GM13977 (cell line): ENCODE data around the gene RANBP2.

Source experiments
- DNase-seq: peaks from one replicate; pipeline ENCODE4 v3.0.0; 2012; ENCODE audit warnings: low spot score
- in situ Hi-C: fragments of 300-500 bp; cut with MboI; formaldehyde crosslinking; loops from one replicate; pipeline ENCODE4 v1.12.0; 2022; ENCODE audit warnings: low sequenced_read_pairs, low pct_unique_long_range_greater_than_20kb, mixed read lengths, inconsistent platforms; ENCODE audit not compliant: unreplicated experiment
- TF ChIP-seq, protein P1 (sequence below): IDR thresholded peaks from 2 replicates; pipeline ENCODE4 v1.5.1; 2012; ENCODE audit warnings: mild to moderate bottlenecking, control low read depth; ENCODE audit not compliant: insufficient read depth; ENCODE audit errors: extremely low read depth, missing control alignments

The RANBP2 gene

DNA sequence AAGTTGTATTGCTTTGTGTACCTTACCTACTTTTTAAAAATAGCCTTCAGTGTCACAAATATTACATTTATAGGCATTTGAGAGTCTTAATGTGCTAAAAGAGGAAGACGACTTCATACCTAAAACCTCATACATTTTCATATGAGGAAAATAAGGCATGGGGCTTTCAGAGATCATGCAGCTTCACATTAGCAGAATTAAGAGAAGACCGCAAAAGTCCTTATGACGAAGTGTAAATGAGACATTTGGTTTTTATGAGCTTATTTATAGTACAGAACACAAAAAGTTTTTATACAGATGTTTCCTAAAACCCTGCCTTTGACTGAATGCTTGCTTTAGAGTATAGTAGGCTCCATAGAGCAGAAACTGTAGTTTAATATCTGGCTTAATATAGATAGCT, 57.2 kb downstream of the RANBP2 start:
- peak; percentile 48 for DNase-seq
- TF ChIP-seq, protein P1, sequence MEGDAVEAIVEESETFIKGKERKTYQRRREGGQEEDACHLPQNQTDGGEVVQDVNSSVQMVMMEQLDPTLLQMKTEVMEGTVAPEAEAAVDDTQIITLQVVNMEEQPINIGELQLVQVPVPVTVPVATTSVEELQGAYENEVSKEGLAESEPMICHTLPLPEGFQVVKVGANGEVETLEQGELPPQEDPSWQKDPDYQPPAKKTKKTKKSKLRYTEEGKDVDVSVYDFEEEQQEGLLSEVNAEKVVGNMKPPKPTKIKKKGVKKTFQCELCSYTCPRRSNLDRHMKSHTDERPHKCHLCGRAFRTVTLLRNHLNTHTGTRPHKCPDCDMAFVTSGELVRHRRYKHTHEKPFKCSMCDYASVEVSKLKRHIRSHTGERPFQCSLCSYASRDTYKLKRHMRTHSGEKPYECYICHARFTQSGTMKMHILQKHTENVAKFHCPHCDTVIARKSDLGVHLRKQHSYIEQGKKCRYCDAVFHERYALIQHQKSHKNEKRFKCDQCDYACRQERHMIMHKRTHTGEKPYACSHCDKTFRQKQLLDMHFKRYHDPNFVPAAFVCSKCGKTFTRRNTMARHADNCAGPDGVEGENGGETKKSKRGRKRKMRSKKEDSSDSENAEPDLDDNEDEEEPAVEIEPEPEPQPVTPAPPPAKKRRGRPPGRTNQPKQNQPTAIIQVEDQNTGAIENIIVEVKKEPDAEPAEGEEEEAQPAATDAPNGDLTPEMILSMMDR, result no peak
- in situ Hi-C loops, result no loop called here

DNA sequence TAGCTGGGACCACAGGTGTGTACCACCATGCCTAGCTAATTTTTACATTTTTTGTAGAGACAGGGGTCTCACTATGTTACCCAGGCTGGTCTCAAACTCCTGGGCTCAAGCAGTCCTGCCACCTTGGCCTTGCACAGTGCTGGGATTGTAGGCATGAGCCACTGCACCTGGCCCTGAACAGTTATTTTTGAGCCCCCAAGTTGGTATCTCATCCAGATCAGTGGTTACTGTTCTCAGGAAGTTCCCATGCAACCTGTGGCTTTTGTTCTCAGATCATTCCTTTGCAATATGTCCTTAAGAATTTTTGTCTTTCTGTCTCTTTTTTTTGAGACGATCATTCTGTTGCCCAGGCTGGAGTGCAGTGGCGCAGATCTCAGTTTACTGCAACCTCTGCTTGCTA, 59.6 kb downstream of the RANBP2 start:
- TF ChIP-seq, protein P1, result no peak

DNA sequence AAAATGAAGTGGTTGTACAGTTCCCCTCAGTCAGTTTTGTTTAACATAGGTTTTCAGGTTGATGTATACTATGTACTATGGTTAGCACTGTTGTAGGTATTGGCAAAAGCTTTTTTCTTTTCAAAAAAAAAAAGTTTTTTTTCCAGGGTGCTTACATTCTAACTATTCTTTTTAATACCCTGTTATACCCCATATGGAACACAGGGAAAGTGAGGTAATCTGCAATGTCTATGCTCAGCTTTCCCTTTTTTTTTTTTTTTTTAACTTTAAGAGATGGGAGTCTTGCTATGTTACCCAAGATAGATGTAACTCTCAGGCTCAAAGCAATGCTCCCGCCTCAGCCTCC, 66.7 kb downstream of the RANBP2 start:
- DNase-seq, result peak; percentile 24
- in situ Hi-C loops, result no loop called here
- TF ChIP-seq, protein P1, result no peak

More for the DNA sequence above, 59.6 kb downstream of the RANBP2 start:
- DNase-seq, result no peak
- in situ Hi-C loops, result no loop called here

DNA sequence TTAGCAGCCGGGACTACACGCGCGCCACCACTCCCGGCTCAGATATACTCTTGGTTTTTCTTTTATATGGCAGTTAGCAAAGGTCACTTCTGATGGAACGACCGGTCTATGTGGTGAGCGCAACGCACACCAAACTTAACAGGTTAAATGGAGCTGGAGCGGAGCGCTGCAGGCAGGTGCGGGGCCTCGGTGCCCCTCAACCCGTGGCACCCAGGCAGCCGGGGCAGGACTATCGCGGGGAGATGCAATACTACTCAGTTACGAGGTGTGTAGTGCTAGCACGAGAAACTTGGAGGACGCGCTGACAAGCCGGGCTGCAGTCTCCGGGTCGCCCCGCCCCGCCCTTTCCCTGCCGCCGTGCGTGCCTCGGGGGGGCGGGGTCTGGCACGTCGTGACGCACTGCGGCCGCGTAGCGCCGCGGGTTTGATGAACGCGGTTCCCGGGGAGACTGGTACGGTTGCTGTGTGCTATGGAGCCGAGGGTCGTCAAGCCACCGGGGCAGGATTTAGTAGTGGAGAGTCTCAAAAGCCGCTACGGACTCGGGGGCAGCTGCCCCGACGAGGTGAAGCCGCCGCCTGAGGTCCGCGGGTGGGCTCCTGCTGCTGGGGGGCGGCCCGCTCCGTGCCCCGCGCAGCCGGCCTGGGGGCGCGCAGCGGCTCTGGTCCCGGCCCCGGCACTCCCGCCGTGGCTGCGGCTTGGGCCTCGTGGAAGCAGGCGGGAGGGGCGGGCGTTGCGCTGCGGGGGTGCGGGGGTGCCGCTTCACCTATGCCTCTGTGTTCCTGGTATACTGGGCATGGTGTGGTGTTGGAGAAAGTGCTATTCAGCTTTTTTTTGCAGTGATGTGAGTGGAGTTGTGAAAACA, 67.3 kb downstream of the RANBP2 start, which contains the start of gene CCDC138:
CCDC138 (plus strand) TSS at position 418 of the 862 bp plus-strand sequence; CDS start at position 470, 52 bp downstream.
- peak; percentile 95 for DNase-seq
- in situ Hi-C loops, result no loop called here
- TF ChIP-seq, protein P1, result no peak

DNA sequence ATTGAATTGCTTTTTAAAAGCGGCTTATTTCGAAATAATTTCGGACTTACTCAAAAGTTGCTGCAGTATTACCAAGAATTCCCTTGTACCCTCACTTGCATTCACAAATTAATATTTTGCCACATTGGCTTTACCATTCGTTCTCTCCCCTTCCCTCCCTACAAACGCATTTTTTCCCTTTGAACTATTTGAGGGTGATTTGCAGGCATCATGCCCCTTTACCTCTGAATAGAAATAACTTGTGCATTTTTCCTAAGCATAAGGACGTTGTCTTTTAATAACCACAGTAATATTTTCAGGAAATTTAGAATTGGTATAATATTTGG, 67.9 kb downstream of the RANBP2 start:
- in situ Hi-C loops, result no loop called here
- no peak for DNase-seq
- TF ChIP-seq, protein P1, result no peak

DNA sequence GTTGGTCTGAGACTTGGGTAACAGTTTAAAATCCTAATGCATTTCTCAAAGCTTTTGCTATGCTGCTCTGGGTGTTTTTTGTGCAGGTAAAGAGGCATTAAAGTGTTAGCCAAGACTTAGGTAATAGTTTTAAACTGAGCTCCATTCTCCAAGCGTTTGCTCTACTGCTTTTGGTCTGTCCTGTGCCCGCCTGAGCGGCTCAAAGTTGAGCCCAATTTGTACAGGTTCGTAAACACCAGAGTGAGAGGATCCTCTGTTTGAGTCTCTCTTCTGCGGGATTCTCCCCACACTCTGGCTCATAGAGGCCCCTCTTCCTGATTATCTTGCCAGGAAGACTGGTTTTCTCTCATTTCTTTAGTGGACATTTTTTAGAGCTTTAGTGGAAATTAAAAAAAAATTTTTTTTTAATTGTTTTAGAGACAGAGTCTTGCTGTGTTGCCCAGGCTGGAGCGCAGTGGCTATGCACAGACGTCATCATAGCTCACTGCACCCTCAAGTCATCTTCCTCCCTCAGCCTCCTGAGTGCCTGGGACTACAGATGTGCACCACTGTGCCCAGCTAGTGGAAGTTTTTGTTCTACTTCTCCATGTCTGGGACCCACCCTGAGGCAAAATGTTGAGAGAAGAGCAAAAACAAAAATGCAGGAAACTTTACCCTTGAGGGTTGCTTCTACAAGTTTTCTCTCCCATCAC, 83.9 kb downstream of the RANBP2 start:
- TF ChIP-seq, protein P1, result no peak
- in situ Hi-C loops, result no loop called here
- no peak for DNase-seq
